Measurements from ENCODE around the gene ACVRL1. TPM values are rescaled to one million over a fixed set of nuclear protein-coding genes. Genes with fewer than 3 reads are reported as not detected.
A peak's percentile ranks its signal among the peaks of the same experiment; 100 is the strongest.

ACVRL1 gene
- total RNA-seq, 1 donor from 2014 or later: 56.9 TPM

- Histone ChIP-seq H3K4me1 (ENCODE audit: control insufficient read depth in 3 of 3, insufficient read depth in 3 of 3, low read length in 3 of 3) (peaks cover 11 to 16% (median 14%) of the 10 kb centered on the region in 3 donors), H3K4me3 (ENCODE audit: low read length in 3 of 3) (no peak overlapping the region), H3K36me3 (ENCODE audit: control insufficient read depth in 3 of 3, insufficient read depth in 3 of 3, low read length in 3 of 3) (no peaks in the 10 kb centered on the region), H3K27me3 (ENCODE audit: control insufficient read depth in 3 of 3, insufficient read depth in 3 of 3, low read length in 3 of 3) (no peaks in the 10 kb centered on the region), H3K9me3 (ENCODE audit: control insufficient read depth in 3 of 3, low read length in 3 of 3) (peaks cover 0 to 10% (median 6%) of the 10 kb centered on the region in 3 donors), H3K9ac (ENCODE audit: low read depth in 1 of 3, low read length in 3 of 3) (no peak overlapping the region), H3K27ac (ENCODE audit: low read depth, low read length) (no peak overlapping the region)
Observed at GRCh38 chr12:51948066-51948465, 40.8 kb downstream of the ACVRL1 start.

GRCh38 chr12:51949342-51950030 lies 42.2 kb downstream of the ACVRL1 start:
- Histone ChIP-seq H3K36me3 (ENCODE audit: control insufficient read depth in 3 of 3, insufficient read depth in 3 of 3, low read length in 3 of 3) (no peaks in the 10 kb centered on the region), H3K9me3 (ENCODE audit: control insufficient read depth in 3 of 3, low read length in 3 of 3) (peaks cover 0 to under 1% (median 0%) of the 10 kb centered on the region in 3 donors), H3K4me1 (ENCODE audit: control insufficient read depth in 3 of 3, insufficient read depth in 3 of 3, low read length in 3 of 3) (peaks cover 22 to 29% (median 25%) of the 10 kb centered on the region in 3 donors), H3K4me3 (ENCODE audit: low read length in 3 of 3) (no peak overlapping the region), H3K27me3 (ENCODE audit: control insufficient read depth in 3 of 3, insufficient read depth in 3 of 3, low read length in 3 of 3) (no peaks in the 10 kb centered on the region), H3K9ac (ENCODE audit: low read depth in 1 of 3, low read length in 3 of 3) (no peak overlapping the region), H3K27ac (ENCODE audit: low read depth, low read length) (no peak overlapping the region)

GRCh38 chr12:51950682-51951198 lies 43.4 kb downstream of the ACVRL1 start:
- peak overlapping the region; percentile 58 for H3K27ac ChIP-seq (ENCODE audit: low read depth, low read length)

GRCh38 chr12:51951199-51951842 lies 44.0 kb downstream of the ACVRL1 start, which contains the start of gene ACVR1B:
ACVR1B (plus strand) TSS chr12:51951699; CDS start chr12:51951744, 45 bp downstream.
- Histone ChIP-seq H3K9me3 (ENCODE audit: control insufficient read depth in 3 of 3, low read length in 3 of 3) (no peaks in the 10 kb centered on the region), H3K36me3 (ENCODE audit: control insufficient read depth in 3 of 3, insufficient read depth in 3 of 3, low read length in 3 of 3) (no peaks in the 10 kb centered on the region), H3K27me3 (ENCODE audit: control insufficient read depth in 3 of 3, insufficient read depth in 3 of 3, low read length in 3 of 3) (no peaks in the 10 kb centered on the region), H3K4me3 (ENCODE audit: low read length in 3 of 3) (peak within 1 kb of the TSS; percentile 89 to 93 (median 92)), H3K27ac (ENCODE audit: low read depth, low read length) (peak within 1 kb of the TSS; percentile 93), H3K4me1 (ENCODE audit: control insufficient read depth in 3 of 3, insufficient read depth in 3 of 3, low read length in 3 of 3) (peaks cover 38 to 43% (median 39%) of the 10 kb centered on the region in 3 donors), H3K9ac (ENCODE audit: low read depth in 1 of 3, low read length in 3 of 3) (peak within 1 kb of the TSS; percentile 91 to 94 (median 91))

More at GRCh38 chr12:51950682-51951198, 43.4 kb downstream of the ACVRL1 start:
- peaks cover 34 to 41% (median 37%) of the 10 kb centered on the region in 3 donors for H3K4me1 ChIP-seq (ENCODE audit: control insufficient read depth in 3 of 3, insufficient read depth in 3 of 3, low read length in 3 of 3)
- peak overlapping the region; percentile 78 to 93 (median 92) for H3K4me3 ChIP-seq (ENCODE audit: low read length in 3 of 3)
- no peaks in the 10 kb centered on the region for H3K9me3 ChIP-seq (ENCODE audit: control insufficient read depth in 3 of 3, low read length in 3 of 3)
- H3K36me3 ChIP-seq (ENCODE audit: control insufficient read depth in 3 of 3, insufficient read depth in 3 of 3, low read length in 3 of 3): no peaks in the 10 kb centered on the region
- H3K9ac ChIP-seq (ENCODE audit: low read depth in 1 of 3, low read length in 3 of 3): peak overlapping the region; percentile 69 to 87 (median 80)
- H3K27me3 ChIP-seq (ENCODE audit: control insufficient read depth in 3 of 3, insufficient read depth in 3 of 3, low read length in 3 of 3): no peaks in the 10 kb centered on the region

- Histone ChIP-seq H3K9me3 (ENCODE audit: control insufficient read depth in 3 of 3, low read length in 3 of 3) (no peaks in the 10 kb centered on the region), H3K4me1 (ENCODE audit: control insufficient read depth in 3 of 3, insufficient read depth in 3 of 3, low read length in 3 of 3) (peaks cover 38 to 43% (median 39%) of the 10 kb centered on the region in 3 donors), H3K4me3 (ENCODE audit: low read length in 3 of 3) (peak overlapping the region; percentile 83 to 89 (median 85)), H3K27me3 (ENCODE audit: control insufficient read depth in 3 of 3, insufficient read depth in 3 of 3, low read length in 3 of 3) (no peaks in the 10 kb centered on the region), H3K27ac (ENCODE audit: low read depth, low read length) (peak overlapping the region; percentile 93), H3K36me3 (ENCODE audit: control insufficient read depth in 3 of 3, insufficient read depth in 3 of 3, low read length in 3 of 3) (no peaks in the 10 kb centered on the region), H3K9ac (ENCODE audit: low read depth in 1 of 3, low read length in 3 of 3) (peak overlapping the region; percentile 91 to 94 (median 91))
Observed at GRCh38 chr12:51951843-51952722, 44.8 kb downstream of the ACVRL1 start.

GRCh38 chr12:51953089-51953488 lies 45.8 kb downstream of the ACVRL1 start:
- peak overlapping the region; percentile 8 to 85 (median 11) for H3K4me3 ChIP-seq (ENCODE audit: low read length in 3 of 3)
- H3K36me3 ChIP-seq (ENCODE audit: control insufficient read depth in 3 of 3, insufficient read depth in 3 of 3, low read length in 3 of 3): no peaks in the 10 kb centered on the region
- peak overlapping the region; percentile 2 to 94 (median 91) for H3K9ac ChIP-seq (ENCODE audit: low read depth in 1 of 3, low read length in 3 of 3)
- H3K27me3 ChIP-seq (ENCODE audit: control insufficient read depth in 3 of 3, insufficient read depth in 3 of 3, low read length in 3 of 3): no peaks in the 10 kb centered on the region
- peak overlapping the region; percentile 93 for H3K27ac ChIP-seq (ENCODE audit: low read depth, low read length)
- peaks cover 39 to 43% (median 43%) of the 10 kb centered on the region in 3 donors for H3K4me1 ChIP-seq (ENCODE audit: control insufficient read depth in 3 of 3, insufficient read depth in 3 of 3, low read length in 3 of 3)
- H3K9me3 ChIP-seq (ENCODE audit: control insufficient read depth in 3 of 3, low read length in 3 of 3): no peaks in the 10 kb centered on the region

- H3K36me3 ChIP-seq (ENCODE audit: control insufficient read depth in 3 of 3, insufficient read depth in 3 of 3, low read length in 3 of 3): no peaks in the 10 kb centered on the region
- H3K27me3 ChIP-seq (ENCODE audit: control insufficient read depth in 3 of 3, insufficient read depth in 3 of 3, low read length in 3 of 3): no peaks in the 10 kb centered on the region
- peaks cover 40 to 45% (median 43%) of the 10 kb centered on the region in 3 donors for H3K4me1 ChIP-seq (ENCODE audit: control insufficient read depth in 3 of 3, insufficient read depth in 3 of 3, low read length in 3 of 3)
- H3K9ac ChIP-seq (ENCODE audit: low read depth in 1 of 3, low read length in 3 of 3): peak overlapping the region in 2 of 3 donors; percentile 54 to 91
- peak overlapping the region; percentile 93 for H3K27ac ChIP-seq (ENCODE audit: low read depth, low read length)
- no peaks in the 10 kb centered on the region for H3K9me3 ChIP-seq (ENCODE audit: control insufficient read depth in 3 of 3, low read length in 3 of 3)
- peak overlapping the region in 2 of 3 donors; percentile 31 to 42 for H3K4me3 ChIP-seq (ENCODE audit: low read length in 3 of 3)
Observed at GRCh38 chr12:51953864-51954263, 46.6 kb downstream of the ACVRL1 start.

GRCh38 chr12:51954561-51955361 lies 47.5 kb downstream of the ACVRL1 start:
- Histone ChIP-seq H3K27ac (ENCODE audit: low read depth, low read length) (peak overlapping the region; percentile 93), H3K4me1 (ENCODE audit: control insufficient read depth in 3 of 3, insufficient read depth in 3 of 3, low read length in 3 of 3) (peaks cover 46 to 51% (median 50%) of the 10 kb centered on the region in 3 donors)

GRCh38 chr12:51955702-51956101 lies 48.4 kb downstream of the ACVRL1 start:
- no peaks in the 10 kb centered on the region for H3K9me3 ChIP-seq (ENCODE audit: control insufficient read depth in 3 of 3, low read length in 3 of 3)
- peak overlapping the region in 1 of 3 donors; percentile 25 for H3K9ac ChIP-seq (ENCODE audit: low read depth in 1 of 3, low read length in 3 of 3)
- no peaks in the 10 kb centered on the region for H3K27me3 ChIP-seq (ENCODE audit: control insufficient read depth in 3 of 3, insufficient read depth in 3 of 3, low read length in 3 of 3)
- H3K4me3 ChIP-seq (ENCODE audit: low read length in 3 of 3): peak overlapping the region in 1 of 3 donors; percentile 25
- H3K27ac ChIP-seq (ENCODE audit: low read depth, low read length): peak overlapping the region; percentile 93
- peaks cover 44 to 48% (median 46%) of the 10 kb centered on the region in 3 donors for H3K4me1 ChIP-seq (ENCODE audit: control insufficient read depth in 3 of 3, insufficient read depth in 3 of 3, low read length in 3 of 3)
- H3K36me3 ChIP-seq (ENCODE audit: control insufficient read depth in 3 of 3, insufficient read depth in 3 of 3, low read length in 3 of 3): no peaks in the 10 kb centered on the region

More at GRCh38 chr12:51954561-51955361, 47.5 kb downstream of the ACVRL1 start:
- Histone ChIP-seq H3K9me3 (ENCODE audit: control insufficient read depth in 3 of 3, low read length in 3 of 3) (no peaks in the 10 kb centered on the region), H3K9ac (ENCODE audit: low read depth in 1 of 3, low read length in 3 of 3) (peak overlapping the region in 2 of 3 donors; percentile 54 to 91), H3K36me3 (ENCODE audit: control insufficient read depth in 3 of 3, insufficient read depth in 3 of 3, low read length in 3 of 3) (no peaks in the 10 kb centered on the region), H3K4me3 (ENCODE audit: low read length in 3 of 3) (peak overlapping the region in 2 of 3 donors; percentile 15 to 25), H3K27me3 (ENCODE audit: control insufficient read depth in 3 of 3, insufficient read depth in 3 of 3, low read length in 3 of 3) (no peaks in the 10 kb centered on the region)
